ENCODE results near the gene ELMOD1. TPM values are rescaled to one million over a fixed set of nuclear protein-coding genes. Genes with fewer than 3 reads are reported as not detected.

ELMOD1 gene
- total and polyA plus RNA-seq, 2 donors from 2014 or later, result 0.47 to 2.6 TPM

GRCh38 chr11:107608809-107609208, 17.9 kb downstream of the ELMOD1 start:
- no peaks in the 10 kb centered on the region for H3K9me3 ChIP-seq (ENCODE audit: control insufficient read depth in 2 of 3, insufficient read depth in 1 of 3, low read length in 3 of 3)
- no peak overlapping the region for H3K9ac ChIP-seq (ENCODE audit: low read length in 3 of 3)
- DNase-seq (no peak), FAIRE-seq (no peak)
- no peak for TF ChIP-seq CTCF (IDR thresholded peaks at IDR 0.05; ENCODE audit: borderline replicate concordance, extremely low read depth, insufficient read depth)
- H3K27me3 ChIP-seq (ENCODE audit: control insufficient read depth, insufficient read depth, low read length), result no peaks in the 10 kb centered on the region
- H3K4me3 ChIP-seq (ENCODE audit: low read length in 3 of 3), result no peak overlapping the region
- no peaks in the 10 kb centered on the region for H3K4me1 ChIP-seq (ENCODE audit: control insufficient read depth in 2 of 3, insufficient read depth in 2 of 3, low read depth in 1 of 3, low read length in 3 of 3)
- no peak overlapping the region for H3K27ac ChIP-seq (ENCODE audit: low read depth in 2 of 2, low read length in 2 of 2)
- intact Hi-C loops (cut with DNase I), result no loop called here
- H3K36me3 ChIP-seq (ENCODE audit: control insufficient read depth in 2 of 3, insufficient read depth in 3 of 3, low read length in 3 of 3), result no peaks in the 10 kb centered on the region

GRCh38 chr11:107609400-107610218, 18.7 kb downstream of the ELMOD1 start:
- H3K9ac ChIP-seq (ENCODE audit: low read length in 3 of 3), result no peak overlapping the region

GRCh38 chr11:107612445-107612844, 21.5 kb downstream of the ELMOD1 start:
- H3K27me3 ChIP-seq (ENCODE audit: control insufficient read depth, insufficient read depth, low read length), result no peaks in the 10 kb centered on the region
- H3K9ac ChIP-seq (ENCODE audit: low read length in 3 of 3), result no peak overlapping the region
- no peaks in the 10 kb centered on the region for H3K9me3 ChIP-seq (ENCODE audit: control insufficient read depth in 2 of 3, insufficient read depth in 1 of 3, low read length in 3 of 3)
- DNase-seq (no peak), FAIRE-seq (no peak)
- TF ChIP-seq CTCF (IDR thresholded peaks at IDR 0.05; ENCODE audit: borderline replicate concordance, extremely low read depth, insufficient read depth), result no peak
- H3K4me1 ChIP-seq (ENCODE audit: control insufficient read depth in 2 of 3, insufficient read depth in 2 of 3, low read depth in 1 of 3, low read length in 3 of 3), result no peaks in the 10 kb centered on the region
- H3K36me3 ChIP-seq (ENCODE audit: control insufficient read depth in 2 of 3, insufficient read depth in 3 of 3, low read length in 3 of 3), result no peaks in the 10 kb centered on the region
- H3K27ac ChIP-seq (ENCODE audit: low read depth in 2 of 2, low read length in 2 of 2), result no peak overlapping the region
- intact Hi-C loops (cut with DNase I), result no loop called here
- no peak overlapping the region for H3K4me3 ChIP-seq (ENCODE audit: low read length in 3 of 3)

More at GRCh38 chr11:107609400-107610218, 18.7 kb downstream of the ELMOD1 start:
- Histone ChIP-seq H3K4me3 (ENCODE audit: low read length in 3 of 3) (no peak overlapping the region), H3K27ac (ENCODE audit: low read depth in 2 of 2, low read length in 2 of 2) (no peak overlapping the region), H3K9me3 (ENCODE audit: control insufficient read depth in 2 of 3, insufficient read depth in 1 of 3, low read length in 3 of 3) (no peaks in the 10 kb centered on the region), H3K36me3 (ENCODE audit: control insufficient read depth in 2 of 3, insufficient read depth in 3 of 3, low read length in 3 of 3) (no peaks in the 10 kb centered on the region), H3K4me1 (ENCODE audit: control insufficient read depth in 2 of 3, insufficient read depth in 2 of 3, low read depth in 1 of 3, low read length in 3 of 3) (no peaks in the 10 kb centered on the region), H3K27me3 (ENCODE audit: control insufficient read depth, insufficient read depth, low read length) (no peaks in the 10 kb centered on the region)
- no peak for DNase-seq
- intact Hi-C loops (cut with DNase I), result no loop called here
- FAIRE-seq, result no peak
- TF ChIP-seq CTCF (IDR thresholded peaks at IDR 0.05; ENCODE audit: borderline replicate concordance, extremely low read depth, insufficient read depth), result no peak

Measured in kidney (tissue), 14 donors.